Bronchial epithelial cell (primary cell): ENCODE measurements around the gene CILP2. TPM values are rescaled to one million over a fixed set of nuclear protein-coding genes. Genes with fewer than 3 reads are reported as not detected.

Experiments used
- DNase-seq: peaks from one replicate; pipeline ENCODE4 v3.0.0-alpha.2; 2010; ENCODE audit warnings: low read depth
- FAIRE-seq: peaks from 2 replicates; lab custom pipeline; 2011; peaks lifted over from hg19 to GRCh38; lab: Jason Lieb, UNC
- H3K27me3 ChIP-seq: 2 replicates; pipeline ENCODE4 v1.5.1; 2011; ENCODE audit warnings: low read length; ENCODE audit not compliant: control insufficient read depth, insufficient read depth
- H3K36me3 ChIP-seq: 2 replicates; pipeline ENCODE4 v1.5.1; 2011; ENCODE audit warnings: low read length; ENCODE audit not compliant: control insufficient read depth, insufficient read depth
- H3K4me3 ChIP-seq: 2 replicates; pipeline ENCODE4 v1.5.1; 2011; ENCODE audit warnings: mild to moderate bottlenecking, low read depth, low read length, control low read depth
- CTCF ChIP-seq: IDR thresholded peaks from 2 replicates; pipeline ENCODE4 v1.5.1; 2011; ENCODE audit warnings: mild to moderate bottlenecking, moderate library complexity, low read length, control low read depth, inconsistent platforms; ENCODE audit not compliant: insufficient read depth, severe bottlenecking
- total RNA-seq: library from RNA; depleted of rRNA; stranded (reverse); fragments of >200 nt; gene quantifications from 2 replicates; pipeline ENCODE4 v1.2.1, GENCODE V29; 2014

Gene CILP2
- total RNA-seq, 1 donor from 2014 or later = under 0.01 TPM

DNA sequence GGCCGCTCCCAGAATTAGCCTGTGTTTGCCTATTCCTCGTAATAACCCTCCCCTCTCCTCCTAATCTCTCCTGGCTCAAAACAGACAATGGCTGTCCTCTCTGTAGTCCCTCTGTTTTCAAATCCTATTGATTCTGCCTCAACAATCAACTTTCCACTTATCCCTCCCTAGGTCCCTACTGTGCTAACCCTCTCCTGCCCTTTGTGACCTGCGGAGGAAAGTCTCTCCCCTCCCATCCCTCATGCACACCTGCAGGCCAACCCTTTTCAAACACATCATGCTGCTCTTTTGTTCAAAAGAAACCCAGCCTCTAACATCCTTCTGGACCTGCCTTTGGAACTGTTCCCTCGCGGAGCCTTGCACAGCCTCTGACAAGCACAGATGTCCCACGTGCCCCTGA is 37.3 kb downstream of the CILP2 start:
- Histone ChIP-seq H3K27me3 (no peaks in the 10 kb centered on the region), H3K36me3 (no peaks in the 10 kb centered on the region), H3K4me3 (no peak overlapping the region)
- no peak for DNase-seq
- TF ChIP-seq CTCF = no peak
- FAIRE-seq = peak; percentile 86

DNA sequence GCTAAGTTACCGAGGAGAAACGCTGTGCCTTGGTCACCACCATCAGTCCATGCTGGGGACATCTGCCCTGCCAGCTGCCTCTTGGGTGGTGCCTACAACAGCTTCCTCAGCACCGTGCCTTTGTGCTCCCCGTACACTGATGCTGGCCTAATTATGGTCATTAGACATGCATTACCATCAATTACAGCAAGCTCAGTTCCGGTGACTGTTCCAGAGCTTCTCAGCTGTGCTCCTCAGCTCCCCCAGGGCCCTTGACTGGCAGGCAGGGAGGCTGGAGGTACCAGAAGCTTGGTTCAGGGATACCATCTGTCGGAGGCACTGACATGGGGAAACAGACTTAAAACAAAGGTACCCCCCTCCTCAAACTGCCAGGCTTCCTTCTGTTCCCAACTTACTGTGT is 40.2 kb downstream of the CILP2 start:
- TF ChIP-seq CTCF = no peak
- no peak overlapping the region for H3K4me3 ChIP-seq
- no peak for FAIRE-seq

GRCh38 chr19:19579533-19580361 is 41.7 kb downstream of the CILP2 start:
- Histone ChIP-seq H3K27me3 (no peaks in the 10 kb centered on the region), H3K36me3 (no peaks in the 10 kb centered on the region), H3K4me3 (no peak overlapping the region)
- FAIRE-seq = no peak
- TF ChIP-seq CTCF = no peak
- DNase-seq = no peak

More for the DNA sequence above, 40.2 kb downstream of the CILP2 start:
- Histone ChIP-seq H3K27me3 (no peaks in the 10 kb centered on the region), H3K36me3 (no peaks in the 10 kb centered on the region)
- DNase-seq = no peak

DNA sequence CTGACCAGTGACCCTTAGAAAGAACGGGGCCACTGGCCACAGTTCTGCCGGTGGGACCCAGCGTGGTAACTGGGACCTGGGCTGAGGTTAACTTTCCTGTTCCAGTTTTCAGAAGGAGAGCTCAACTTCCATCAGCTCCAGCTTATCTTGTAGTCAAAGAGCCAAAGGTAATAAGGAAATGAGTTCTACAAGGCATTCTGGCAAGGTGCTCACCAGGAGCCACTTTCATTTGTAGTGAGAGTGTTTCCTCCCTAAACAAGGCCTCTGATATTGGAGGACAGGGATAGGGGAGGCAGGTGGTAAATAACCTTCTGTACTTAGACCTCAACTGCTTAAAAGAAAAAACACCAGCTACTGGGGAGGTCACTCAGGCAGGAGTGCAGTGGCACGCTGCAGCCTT is 42.4 kb downstream of the CILP2 start:
- DNase-seq (no peak), FAIRE-seq (no peak)
- no peak for TF ChIP-seq CTCF
- Histone ChIP-seq H3K36me3 (no peaks in the 10 kb centered on the region), H3K4me3 (no peak overlapping the region), H3K27me3 (no peaks in the 10 kb centered on the region)

GRCh38 chr19:19581391-19581790 is 43.3 kb downstream of the CILP2 start:
- DNase-seq (no peak), FAIRE-seq (no peak)
- no peak for TF ChIP-seq CTCF
- H3K4me3 ChIP-seq = no peak overlapping the region
- no peaks in the 10 kb centered on the region for H3K36me3 ChIP-seq
- H3K27me3 ChIP-seq = no peaks in the 10 kb centered on the region

DNA sequence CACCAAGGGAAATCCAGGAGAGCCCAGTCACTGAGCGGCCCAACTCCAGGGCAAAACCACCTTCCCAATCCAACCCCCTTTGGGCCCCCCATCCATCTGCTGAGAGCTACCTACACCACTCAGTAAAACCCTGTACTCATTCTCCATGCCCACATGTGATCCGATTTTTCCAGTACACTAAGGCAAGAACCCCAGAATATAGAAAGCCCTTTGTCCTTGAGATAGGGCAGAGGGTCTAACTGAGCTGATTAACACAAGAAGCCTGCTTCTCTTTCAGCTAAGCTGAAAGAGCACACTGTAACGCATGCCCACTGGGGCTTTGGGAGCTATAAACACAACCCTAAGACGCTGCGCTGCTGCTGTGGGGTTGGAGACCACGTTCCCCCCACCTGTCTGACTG is 44.4 kb downstream of the CILP2 start:
- FAIRE-seq = no peak
- Histone ChIP-seq H3K36me3 (no peaks in the 10 kb centered on the region), H3K4me3 (no peak overlapping the region), H3K27me3 (no peaks in the 10 kb centered on the region)
- no peak for DNase-seq
- TF ChIP-seq CTCF = no peak
